Stimulated activated CD4-positive, alpha-beta T cell treated with anti-CD3 and anti-CD28 coated beads, Interleukin-12 subunit alpha, Interleukin-12 subunit beta, amount 100 ng/mL, for 24 hours (primary cell): ENCODE measurements around the gene OR2T11.
"Not testable (repeated sequence)": the region's sequence is repeated elsewhere in the genome, so short reads cannot be mapped to it uniquely, and the experiment has no call there.

Experiments
- DNase-seq, 2 experiments: peaks; one replicate each; pipeline ENCODE4 v3.0.0-alpha.2; 2020; ENCODE audit warnings: low read depth in 2 of 2

OR2T11 gene

GRCh38 chr1:248618878-248619277 lies 16.0 kb downstream of the OR2T11 start:
- DNase-seq: peak in 1 of 2 experiments; percentile 62

GRCh38 chr1:248618119-248618518 lies 16.8 kb downstream of the OR2T11 start:
- DNase-seq: no peak

- no peak for DNase-seq
Observed at GRCh38 chr1:248613742-248614141, 21.1 kb downstream of the OR2T11 start.

- DNase-seq: peak in 1 of 2 experiments; percentile 3
Observed at GRCh38 chr1:248611883-248612414, 22.9 kb downstream of the OR2T11 start.

- DNase-seq: no peak
Observed at GRCh38 chr1:248610301-248610700, 24.6 kb downstream of the OR2T11 start.

GRCh38 chr1:248599396-248599795 lies 35.5 kb downstream of the OR2T11 start:
- DNase-seq: no peak

GRCh38 chr1:248597589-248597988 lies 37.3 kb downstream of the OR2T11 start, which contains the start of gene OR2T10:
OR2T10 (minus strand) TSS chr1:248597700; CDS start chr1:248593768, 3,932 bp downstream.
- DNase-seq: no peak

GRCh38 chr1:248596615-248597014 lies 38.3 kb downstream of the OR2T11 start:
- DNase-seq: no peak

GRCh38 chr1:248593226-248593625 lies 41.7 kb downstream of the OR2T11 start:
- DNase-seq: no peak

GRCh38 chr1:248592655-248593054 lies 42.2 kb downstream of the OR2T11 start:
- DNase-seq: no peak

- DNase-seq: no peak
Observed at GRCh38 chr1:248590055-248590454, 44.8 kb downstream of the OR2T11 start.

- DNase-seq: no peak
Observed at GRCh38 chr1:248589334-248589733, 45.6 kb downstream of the OR2T11 start.

GRCh38 chr1:248585266-248585665 lies 49.6 kb downstream of the OR2T11 start:
- DNase-seq: no peak

GRCh38 chr1:248576260-248576980 lies 58.5 kb downstream of the OR2T11 start:
- no peak for DNase-seq

GRCh38 chr1:248574657-248575056 lies 60.2 kb downstream of the OR2T11 start, which contains the start of gene OR2T34:
OR2T34 (minus strand) TSS chr1:248574757; CDS start chr1:248574757, 0 bp downstream.
- not testable (repeated sequence) for DNase-seq

GRCh38 chr1:248573856-248574255 lies 61.0 kb downstream of the OR2T11 start:
- DNase-seq: not testable (repeated sequence)
